ENCODE results near the gene GSPT2.
A peak's percentile ranks its signal among the peaks of the same experiment; 100 is the strongest.
"Not testable (repeated sequence)": the region's sequence is repeated elsewhere in the genome, so short reads cannot be mapped to it uniquely, and the experiment has no call there.

Gene GSPT2

GRCh38 chrX:51743179-51743957 is at the start of gene GSPT2:
Gene GSPT2, plus strand, starts transcription at chrX:51743442. Its CDS starts 185 bp downstream, at chrX:51743627.
- in situ Hi-C loops (cut with MboI; ENCODE audit: low sequenced_read_pairs, unreplicated experiment) = no loop called here
- TF ChIP-seq CTCF (IDR thresholded peaks at IDR 0.05; ENCODE audit: borderline replicate concordance, control extremely low read depth, extremely low read depth, insufficient read depth, missing control alignments) = no peak
- DNase-seq (ENCODE audit: low spot score) = peak; percentile 68

GRCh38 chrX:51694254-51694653 is 49.0 kb upstream of the GSPT2 start:
- in situ Hi-C loops (cut with MboI; ENCODE audit: low sequenced_read_pairs, unreplicated experiment) = no loop called here
- DNase-seq (ENCODE audit: low spot score) = no peak
- no peak for TF ChIP-seq CTCF (IDR thresholded peaks at IDR 0.05; ENCODE audit: borderline replicate concordance, control extremely low read depth, extremely low read depth, insufficient read depth, missing control alignments)

- in situ Hi-C loops (cut with MboI; ENCODE audit: low sequenced_read_pairs, unreplicated experiment) = no loop called here
- no peak for DNase-seq (ENCODE audit: low spot score)
- TF ChIP-seq CTCF (IDR thresholded peaks at IDR 0.05; ENCODE audit: borderline replicate concordance, control extremely low read depth, extremely low read depth, insufficient read depth, missing control alignments) = no peak
Measured at GRCh38 chrX:51697397-51697796, 45.8 kb upstream of the GSPT2 start.

GRCh38 chrX:51710277-51711164 is 32.7 kb upstream of the GSPT2 start, which contains the start of gene CENPVL1:
Gene CENPVL1, plus strand, starts transcription at chrX:51710512. Its CDS starts 0 bp downstream, at chrX:51710512.
- DNase-seq (ENCODE audit: low spot score); in situ Hi-C loops (cut with MboI; ENCODE audit: low sequenced_read_pairs, unreplicated experiment): not testable (repeated sequence)

GRCh38 chrX:51712943-51713647 is 30.1 kb upstream of the GSPT2 start:
- DNase-seq (ENCODE audit: low spot score); in situ Hi-C loops (cut with MboI; ENCODE audit: low sequenced_read_pairs, unreplicated experiment): not testable (repeated sequence)

- in situ Hi-C loops (cut with MboI; ENCODE audit: low sequenced_read_pairs, unreplicated experiment) = no loop called here
- no peak for TF ChIP-seq CTCF (IDR thresholded peaks at IDR 0.05; ENCODE audit: borderline replicate concordance, control extremely low read depth, extremely low read depth, insufficient read depth, missing control alignments)
- no peak for DNase-seq (ENCODE audit: low spot score)
Measured at GRCh38 chrX:51728202-51728601, 15.0 kb upstream of the GSPT2 start.

GRCh38 chrX:51737091-51737490 is 6.2 kb upstream of the GSPT2 start:
- no peak for DNase-seq (ENCODE audit: low spot score)
- no peak for TF ChIP-seq CTCF (IDR thresholded peaks at IDR 0.05; ENCODE audit: borderline replicate concordance, control extremely low read depth, extremely low read depth, insufficient read depth, missing control alignments)
- in situ Hi-C loops (cut with MboI; ENCODE audit: low sequenced_read_pairs, unreplicated experiment) = no loop called here

Measured in GM13976 (cell line).